Left ventricle myocardium inferior (tissue), 1 donor: Measurements from ENCODE around the gene C1QTNF1. TPM values are rescaled to one million over a fixed set of nuclear protein-coding genes. Genes with fewer than 3 reads are reported as not detected.

Experiments used
- DNase-seq: peaks from one replicate; pipeline ENCODE4 v3.0.0-alpha.2; 2020
- H3K27ac ChIP-seq: fragments of 200-600 bp; replicated peaks from 2 replicates; pipeline ENCODE4 v1.8.0; 2021
- H3K27me3 ChIP-seq: fragments of 200-600 bp; 2 replicates; pipeline ENCODE4 v1.8.0; 2021; ENCODE audit warnings: low read depth
- H3K36me3 ChIP-seq: fragments of 200-600 bp; 2 replicates; pipeline ENCODE4 v1.8.0; 2021
- H3K4me1 ChIP-seq: fragments of 200-600 bp; 2 replicates; pipeline ENCODE4 v1.8.0; 2021
- H3K4me3 ChIP-seq: fragments of 200-600 bp; 2 replicates; pipeline ENCODE4 v1.8.0; 2021; ENCODE audit warnings: mild to moderate bottlenecking, moderate library complexity
- H3K9me3 ChIP-seq: fragments of 200-600 bp; replicated peaks from 2 replicates; pipeline ENCODE4 v1.8.0; 2021
- CTCF ChIP-seq: fragments of 200-600 bp; IDR thresholded peaks from 2 replicates; pipeline ENCODE4 v1.8.0; 2021; ENCODE audit warnings: antibody characterized with exemption, mild to moderate bottlenecking, borderline replicate concordance
- intact Hi-C: fragments of 100-400 bp; cut with micrococcal nuclease; formaldehyde crosslinking; loops from one replicate; pipeline ENCODE4 v1.11.0; 2022
- total RNA-seq: library from RNA; stranded (reverse); fragmentation: NEBNext Ultra II Directional; extraction: Animal tissue kit (Norgen Biotek cat#: 25700); gene quantifications from one replicate; pipeline ENCODE4 v1.2.1, GENCODE V29; 2021
- donor health status: DM: no; HTN: yes; CAD: no; lungs with severe emphysema.

C1QTNF1 gene
- total RNA-seq, 1 donor from 2014 or later: 146 TPM

- Histone ChIP-seq H3K4me1 (peaks cover 59% of the 10 kb centered on the region), H3K9me3 (no peaks in the 10 kb centered on the region), H3K4me3 (peak overlapping the region; percentile 85), H3K27me3 (no peaks in the 10 kb centered on the region), H3K36me3 (no peaks in the 10 kb centered on the region), H3K27ac (no peak overlapping the region)
- DNase-seq: no peak
- intact Hi-C loops: no loop called here
- TF ChIP-seq CTCF: no peak
Measured at GRCh38 chr17:79007504-79008381, 16.2 kb upstream of the C1QTNF1 start.

- H3K27ac ChIP-seq: peak overlapping the region; percentile 95
- peaks cover 53% of the 10 kb centered on the region for H3K4me1 ChIP-seq
- no peak for TF ChIP-seq CTCF
- H3K36me3 ChIP-seq: no peaks in the 10 kb centered on the region
- DNase-seq: no peak
- no peaks in the 10 kb centered on the region for H3K9me3 ChIP-seq
- H3K27me3 ChIP-seq: no peaks in the 10 kb centered on the region
- intact Hi-C loops: no loop called here
- H3K4me3 ChIP-seq: peak overlapping the region; percentile 85
Measured at GRCh38 chr17:79008666-79009387, 15.1 kb upstream of the C1QTNF1 start.

GRCh38 chr17:79009397-79010303 lies 14.3 kb upstream of the C1QTNF1 start, which contains the start of gene CANT1:
Gene CANT1, minus strand, starts transcription at chr17:79009764. Its CDS starts 12,142 bp downstream, at chr17:78997622.
- DNase-seq: peak; percentile 88
- no peak for TF ChIP-seq CTCF
- intact Hi-C loops: no loop called here
- Histone ChIP-seq H3K36me3 (no peaks in the 10 kb centered on the region), H3K9me3 (no peaks in the 10 kb centered on the region), H3K27me3 (no peaks in the 10 kb centered on the region), H3K27ac (peak within 1 kb of the TSS; percentile 95), H3K4me3 (peak within 1 kb of the TSS; percentile 85), H3K4me1 (peaks cover 53% of the 10 kb centered on the region)

GRCh38 chr17:79010304-79010646 lies 13.7 kb upstream of the C1QTNF1 start:
- H3K27me3 ChIP-seq: no peaks in the 10 kb centered on the region
- TF ChIP-seq CTCF: no peak
- H3K36me3 ChIP-seq: no peaks in the 10 kb centered on the region
- H3K4me1 ChIP-seq: peaks cover 50% of the 10 kb centered on the region
- intact Hi-C loops: no loop called here
- peak overlapping the region; percentile 85 for H3K4me3 ChIP-seq
- H3K27ac ChIP-seq: peak overlapping the region; percentile 95
- H3K9me3 ChIP-seq: no peaks in the 10 kb centered on the region
- DNase-seq: no peak
